AG04450 (cell line): ENCODE data around the gene RNF112. TPM values are rescaled to one million over a fixed set of nuclear protein-coding genes. Genes with fewer than 3 reads are reported as not detected.
"Not testable (repeated sequence)": the region's sequence is repeated elsewhere in the genome, so short reads cannot be mapped to it uniquely, and the experiment has no call there.

Source experiments
- CTCF ChIA-PET: fragments of 300-600, 350-600 bp; formaldehyde crosslinking; extraction: SDS; loops from one replicate; lab custom pipeline; 2022; ENCODE audit warnings: antibody characterized with exemption, inconsistent platforms; lab: Charles Lee
- POLR2A ChIA-PET: fragments of 350-600 bp; formaldehyde crosslinking; extraction: SDS; loops from one replicate; lab custom pipeline; 2021; ENCODE audit warnings: antibody characterized with exemption, inconsistent platforms; lab: Yijun Ruan, JAX
- DNase-seq: peaks from one replicate; pipeline ENCODE4 v3.0.0-alpha.2; 2011; ENCODE audit warnings: low read depth, low spot score
- H3K27ac ChIP-seq: one replicate; pipeline ENCODE4 v1.5.1; 2012; ENCODE audit warnings: low read depth, low read length, control low read depth
- H3K27me3 ChIP-seq: one replicate; pipeline ENCODE4 v1.6.0; 2012; ENCODE audit warnings: low read length; ENCODE audit not compliant: control insufficient read depth, insufficient read depth
- H3K4me3 ChIP-seq: 2 replicates; pipeline ENCODE4 v1.5.1; 2011; ENCODE audit warnings: mild to moderate bottlenecking, low read depth, low read length, control low read depth
- H3K9me3 ChIP-seq: 2 replicates; pipeline ENCODE4 v1.5.1; 2012; ENCODE audit warnings: low read length; ENCODE audit not compliant: control insufficient read depth, insufficient read depth
- CTCF ChIP-seq: IDR thresholded peaks from 2 replicates; pipeline ENCODE4 v1.5.1; 2011; ENCODE audit warnings: low read depth, low read length, control low read depth, inconsistent platforms
- polyA plus RNA-seq: library from polyadenylated mRNA; depleted of rRNA; stranded (reverse); fragments of >200 nt; gene quantifications from 2 replicates; pipeline ENCODE4 v1.2.3, GENCODE V29; 2011

The RNF112 gene
- polyA plus RNA-seq, 1 experiment, result 3.3 TPM

GRCh38 chr17:19426631-19427030 lies 15.6 kb downstream of the RNF112 start:
- Histone ChIP-seq H3K27me3 (no peaks in the 10 kb centered on the region), H3K27ac (no peak overlapping the region), H3K4me3 (no peak overlapping the region), H3K9me3 (0 out of 2 replicates have a peak, but pooled peaks cover 2% of the 10 kb centered on the region)
- ChIA-PET CTCF (no interaction called here), POLR2A (no interaction called here)
- DNase-seq, result no peak
- no peak for TF ChIP-seq CTCF

GRCh38 chr17:19431691-19432090 lies 20.7 kb downstream of the RNF112 start:
- H3K27ac ChIP-seq, result no peak overlapping the region
- POLR2A ChIA-PET, result interaction anchor here (1.3 kb wide), 1 partner anchor 54 kb away, joined by 3 read pairs; the partner anchor contains the start of gene MAPK7
- DNase-seq, result no peak
- H3K4me3 ChIP-seq, result no peak overlapping the region
- no peaks in the 10 kb centered on the region for H3K9me3 ChIP-seq
- no peak for TF ChIP-seq CTCF
- CTCF ChIA-PET, result no interaction called here
- H3K27me3 ChIP-seq, result peaks cover 3% of the 10 kb centered on the region

GRCh38 chr17:19433255-19433654 lies 22.2 kb downstream of the RNF112 start:
- Histone ChIP-seq H3K9me3 (no peaks in the 10 kb centered on the region), H3K27me3 (peaks cover 5% of the 10 kb centered on the region), H3K27ac (no peak overlapping the region), H3K4me3 (no peak overlapping the region)
- POLR2A ChIA-PET, result interaction anchor here (1.3 kb wide), 1 partner anchor 55 kb away, joined by 3 read pairs; the partner anchor contains the start of gene MAPK7
- CTCF ChIA-PET, result interaction anchor here (0.9 to 2.1 kb wide), 3 partner anchors 12 to 14 kb away, joined by 3 to 6 read pairs (median 5); no protein-coding TSS in a partner anchor
- TF ChIP-seq CTCF, result no peak
- DNase-seq, result no peak

- Histone ChIP-seq H3K4me3 (no peak overlapping the region), H3K9me3 (no peaks in the 10 kb centered on the region), H3K27ac (no peak overlapping the region), H3K27me3 (peaks cover 7% of the 10 kb centered on the region)
- POLR2A ChIA-PET, result no interaction called here
- DNase-seq, result no peak
- TF ChIP-seq CTCF, result no peak
- CTCF ChIA-PET, result interaction anchor here (0.9 to 2.1 kb wide), 3 partner anchors 12 to 14 kb away, joined by 3 to 6 read pairs (median 5); no protein-coding TSS in a partner anchor
These were observed 22.8 kb downstream of the RNF112 start for GRCh38 chr17:19433727-19434340.

- H3K27ac ChIP-seq, result no peak overlapping the region
- no peak overlapping the region for H3K4me3 ChIP-seq
- peaks cover 10% of the 10 kb centered on the region for H3K27me3 ChIP-seq
- ChIA-PET POLR2A (no interaction called here), CTCF (no interaction called here)
- no peak for TF ChIP-seq CTCF
- H3K9me3 ChIP-seq, result peaks cover 17% of the 10 kb centered on the region
- no peak for DNase-seq
These were observed 29.4 kb downstream of the RNF112 start for GRCh38 chr17:19440421-19440820.

GRCh38 chr17:19441288-19441687 lies 30.3 kb downstream of the RNF112 start:
- H3K4me3 ChIP-seq, H3K27ac ChIP-seq, POLR2A ChIA-PET, H3K27me3 ChIP-seq, CTCF ChIA-PET, DNase-seq: not testable (repeated sequence)
- peaks cover 17% of the 10 kb centered on the region for H3K9me3 ChIP-seq
